ENCODE results near the gene FOSL2. TPM values are rescaled to one million over a fixed set of nuclear protein-coding genes. Genes with fewer than 3 reads are reported as not detected.

FOSL2 gene
- polyA plus RNA-seq, 3 donors, result 22.4 to 27.7 (median 27.5) TPM

DNA sequence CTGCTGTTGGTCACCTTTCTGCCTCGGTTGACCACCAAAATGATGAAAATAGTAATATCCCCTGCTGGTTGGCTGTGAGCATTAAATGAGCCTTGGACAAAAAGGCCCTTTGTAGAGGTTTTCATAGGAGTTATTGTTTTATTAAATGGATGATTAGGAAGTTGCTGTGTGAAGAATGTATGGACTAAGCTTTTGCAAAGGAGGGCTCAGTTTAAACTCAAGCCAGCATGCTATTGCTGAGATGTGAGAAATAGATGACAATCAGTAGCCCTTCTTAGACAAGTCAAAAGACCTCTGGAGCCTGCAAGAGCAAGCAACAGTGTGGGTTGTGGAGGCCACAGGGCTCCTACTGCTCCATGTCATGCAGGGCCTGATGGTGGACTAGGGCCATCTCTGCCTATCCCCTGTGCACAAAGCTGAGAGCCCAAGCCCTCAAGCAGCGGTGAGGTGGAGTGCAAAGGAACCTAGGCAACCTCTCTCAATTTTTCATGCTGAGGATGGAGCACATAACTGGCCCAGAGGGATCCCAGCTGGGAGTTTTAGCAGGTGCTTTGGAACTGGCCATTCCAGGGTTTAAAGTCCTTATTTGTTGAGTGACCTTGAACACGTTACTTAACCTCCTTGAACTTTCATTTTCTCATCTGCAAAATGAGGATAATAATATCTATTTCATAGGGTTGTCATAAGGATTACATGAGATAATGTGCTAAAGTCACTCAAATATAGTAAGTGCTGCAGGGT lies 37.1 kb downstream of the FOSL2 start:
- DNase-seq, result no peak

DNA sequence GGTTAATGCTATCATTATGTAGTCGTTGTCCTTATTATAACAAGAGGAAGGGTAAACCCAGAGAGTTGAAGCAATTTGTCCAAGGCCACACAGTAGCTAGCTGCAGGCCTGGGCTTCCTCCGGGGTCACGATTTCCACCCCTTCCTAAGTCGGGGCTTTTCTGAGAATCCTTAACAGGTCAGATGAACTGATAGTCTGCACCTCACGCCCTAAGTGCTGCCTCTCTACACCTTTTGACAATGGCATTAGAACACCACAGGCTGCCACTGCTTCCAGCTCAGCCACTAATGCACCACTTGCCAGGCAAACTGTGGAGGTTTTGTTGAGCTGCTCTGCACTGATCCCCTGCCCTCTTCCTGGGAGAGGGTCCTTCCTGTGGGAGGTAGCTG lies 37.7 kb downstream of the FOSL2 start:
- no peak for DNase-seq

DNA sequence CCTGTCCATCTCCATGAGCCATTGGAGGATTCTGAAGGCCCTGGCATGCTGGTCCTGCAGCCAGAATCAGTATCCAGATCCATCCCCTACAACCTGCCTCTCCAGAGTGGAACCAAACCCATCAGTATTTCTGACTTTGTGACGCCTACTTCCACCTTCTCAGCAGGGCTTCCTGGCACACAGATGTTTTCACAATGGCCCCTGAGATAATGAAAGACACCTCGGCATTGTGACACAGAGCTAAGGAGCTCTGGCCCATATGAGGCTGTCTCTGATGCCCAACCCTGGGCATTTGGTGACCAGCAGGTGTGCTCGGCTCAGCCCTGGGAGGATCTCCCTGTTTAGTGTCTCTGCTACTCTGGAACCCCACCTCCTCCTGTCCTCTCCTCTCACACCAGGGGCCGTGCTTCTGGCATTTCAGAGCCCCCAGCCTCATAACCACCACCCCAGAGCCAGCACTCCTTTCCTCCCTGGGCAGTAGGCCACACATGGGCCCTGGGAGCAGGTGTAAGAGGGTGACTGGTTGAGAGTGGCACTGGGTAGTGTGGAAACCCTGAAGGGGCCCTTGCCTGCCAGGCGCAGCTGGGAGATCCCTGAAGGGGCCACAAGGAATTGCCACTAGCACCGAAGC lies 38.2 kb downstream of the FOSL2 start:
- DNase-seq, result no peak

DNA sequence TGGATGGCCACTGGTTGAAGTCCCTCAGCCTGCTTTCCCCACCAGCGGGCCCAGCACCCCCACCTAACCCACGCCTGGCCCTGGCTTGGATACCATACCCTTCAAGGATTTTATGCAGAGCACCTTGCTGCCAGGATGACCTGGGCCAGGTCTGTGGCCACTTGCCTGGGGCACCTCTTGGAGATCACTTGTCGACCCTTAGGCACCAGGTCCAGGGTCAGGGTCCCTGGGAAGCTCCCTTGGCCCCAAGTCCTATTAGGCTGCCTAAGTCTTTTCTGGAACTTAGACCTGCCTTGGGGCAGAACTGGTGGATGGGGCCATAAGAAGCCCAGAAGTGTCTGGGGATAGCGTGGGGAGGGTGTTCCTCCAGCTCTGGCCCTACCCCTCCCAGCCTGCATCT lies 39.1 kb downstream of the FOSL2 start:
- DNase-seq, result no peak

DNA sequence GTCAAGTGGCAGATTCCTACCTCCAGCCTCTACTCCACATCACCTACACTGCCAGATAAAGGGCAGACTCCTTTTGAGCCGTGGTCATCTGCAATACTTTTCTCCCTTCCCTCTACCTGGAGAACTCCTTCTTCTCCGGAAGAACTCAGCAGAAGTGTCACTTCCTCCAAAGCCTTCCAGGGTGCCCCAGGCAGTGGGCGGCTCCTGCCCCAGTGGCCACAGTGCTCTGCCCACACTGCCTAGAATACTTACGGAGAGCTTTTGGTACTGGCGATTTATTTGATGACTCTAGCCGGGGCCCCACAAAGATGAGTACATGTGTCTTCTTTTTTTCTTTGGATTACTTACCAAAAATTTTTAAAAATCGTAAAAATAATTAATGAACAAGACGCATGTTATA lies 39.7 kb downstream of the FOSL2 start:
- no peak for DNase-seq

DNA sequence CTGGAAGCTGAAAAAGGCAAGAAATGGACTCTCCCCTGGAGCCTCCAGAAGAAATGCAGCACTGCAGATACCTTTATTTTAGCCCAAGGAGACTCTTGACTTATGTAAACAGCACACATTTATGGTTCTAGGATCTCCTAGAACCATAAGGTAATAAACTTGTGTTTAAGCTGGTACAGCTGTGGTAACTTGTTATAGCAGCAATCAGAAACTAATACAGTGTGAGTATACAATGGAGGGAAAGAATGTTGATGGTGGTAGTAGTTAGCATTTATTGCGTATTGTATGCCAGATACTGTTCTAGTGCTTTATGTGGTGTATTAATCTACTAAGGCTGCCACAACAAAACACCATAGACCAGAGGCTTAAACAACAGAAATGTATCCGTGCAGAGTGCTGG lies 40.6 kb downstream of the FOSL2 start:
- no peak for DNase-seq

DNA sequence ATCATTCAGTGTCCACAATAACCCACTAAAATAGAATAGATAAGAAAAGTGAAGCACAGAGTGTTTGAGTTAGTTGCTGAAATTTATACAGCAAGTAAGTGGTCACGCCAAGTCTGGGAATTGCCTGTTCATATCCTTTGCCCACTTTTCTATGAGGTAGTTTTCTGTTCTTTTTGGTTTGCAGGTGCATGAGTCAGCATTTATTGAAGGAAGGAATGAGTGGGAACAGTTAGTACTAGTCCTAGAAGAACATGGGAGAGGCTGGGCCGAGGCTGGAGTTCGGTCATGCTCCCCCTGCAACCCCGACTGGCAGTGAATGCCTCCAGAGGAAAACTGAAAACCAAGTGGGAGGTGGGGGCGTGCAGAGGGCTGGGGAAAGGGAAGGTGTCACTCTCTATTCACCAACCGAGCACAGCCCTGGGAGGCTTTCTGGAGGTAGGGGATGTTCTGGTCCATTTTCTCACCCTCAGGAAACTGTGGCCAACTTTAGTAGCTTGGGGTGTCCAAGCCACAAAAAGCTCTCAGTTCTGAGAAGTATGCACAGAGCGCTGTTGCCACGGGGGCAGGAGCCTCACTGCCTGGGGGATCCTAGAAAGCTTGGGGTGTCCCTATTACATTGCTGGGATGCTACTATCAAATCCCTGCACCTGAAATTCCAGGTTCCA lies 41.4 kb downstream of the FOSL2 start:
- no peak for DNase-seq

DNA sequence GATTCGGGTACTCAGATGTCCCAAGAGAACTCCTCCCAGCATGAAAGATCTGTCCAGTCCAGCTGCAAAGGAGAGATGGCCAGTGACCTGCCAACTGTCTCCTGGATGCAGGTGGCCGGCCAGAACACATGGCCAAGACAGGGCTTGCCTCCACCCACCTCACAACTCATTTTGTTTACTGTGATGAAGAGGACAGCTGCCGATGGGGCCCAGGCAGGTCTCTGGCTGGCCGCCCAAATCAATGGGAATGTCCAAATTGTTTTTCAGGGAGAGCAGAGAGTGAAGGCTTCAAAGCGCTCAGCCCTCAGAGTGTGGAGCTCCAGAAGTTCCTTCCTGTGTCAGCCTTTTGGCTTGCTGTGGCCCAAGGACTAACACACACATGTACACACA lies 41.9 kb downstream of the FOSL2 start:
- DNase-seq, result no peak

DNA sequence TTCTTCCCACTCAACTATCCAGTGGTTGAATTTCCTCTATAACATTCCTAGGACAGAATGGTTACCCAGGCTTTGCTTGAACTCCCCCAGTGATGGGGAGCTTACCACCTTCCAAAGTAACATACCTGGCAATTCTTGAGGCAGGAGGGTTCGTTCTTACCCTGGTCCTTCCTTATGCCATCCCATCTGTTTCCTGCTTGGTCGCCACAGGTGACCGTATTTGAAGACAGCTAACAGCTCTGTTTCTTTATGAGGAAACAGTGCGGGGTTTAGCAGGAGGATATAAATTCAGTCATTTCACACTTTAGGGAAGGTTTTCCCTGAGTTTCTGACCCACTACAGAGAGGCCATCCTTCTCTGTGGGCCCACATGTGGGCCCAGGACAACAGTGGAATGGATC lies 42.6 kb downstream of the FOSL2 start:
- no peak for DNase-seq

DNA sequence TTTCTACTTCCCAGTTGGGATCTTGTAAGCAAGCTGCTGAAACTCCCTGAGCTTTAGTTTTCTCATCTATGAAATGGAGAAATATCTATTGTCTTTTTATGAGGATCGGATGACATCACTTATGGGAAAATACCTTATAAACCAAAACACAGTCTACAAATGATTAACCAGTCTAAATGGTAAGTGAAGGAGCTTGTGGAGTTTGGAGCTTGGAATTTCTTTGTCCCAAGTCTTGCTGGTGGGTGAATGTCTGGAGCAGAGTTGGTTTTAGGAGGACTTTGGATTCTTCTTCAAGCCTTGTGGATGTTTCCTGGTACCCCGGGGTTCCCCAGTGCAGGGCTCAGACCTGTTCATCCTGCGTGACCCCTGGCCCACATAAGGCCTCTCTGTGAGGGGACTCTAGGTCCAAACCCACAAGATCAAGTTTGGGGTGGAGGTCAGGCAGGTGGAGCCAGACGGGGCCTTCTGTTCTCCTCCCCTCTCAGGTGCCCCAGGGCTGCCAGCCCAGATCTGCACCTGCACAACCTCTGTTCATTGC lies 43.2 kb downstream of the FOSL2 start:
- no peak for DNase-seq

DNA sequence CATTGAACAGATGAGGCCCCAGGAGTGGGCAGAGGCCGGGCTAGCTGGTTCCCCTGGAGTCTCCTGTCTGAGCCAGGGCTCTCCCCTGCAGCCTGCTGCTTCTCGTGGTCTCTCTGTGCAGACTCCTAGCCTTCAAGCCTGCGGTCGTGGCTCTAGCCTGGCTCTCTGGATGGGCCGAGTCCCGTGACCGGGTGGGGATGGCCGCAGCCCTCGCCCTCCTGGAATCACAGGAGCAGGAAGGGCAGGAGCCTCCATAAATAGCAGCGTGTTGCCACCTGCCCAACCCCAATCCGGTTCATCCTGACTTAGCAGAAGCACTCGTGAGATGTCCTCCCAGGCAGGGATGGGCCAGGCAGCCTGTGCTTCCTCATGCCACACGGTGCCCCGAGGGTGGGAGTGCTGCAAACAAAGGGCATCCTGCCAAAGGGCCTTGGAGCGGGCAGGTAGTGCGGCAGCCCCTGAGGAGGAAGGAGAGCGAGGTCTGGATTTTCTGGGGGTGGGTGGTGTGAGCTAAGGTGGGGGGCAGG lies 43.9 kb downstream of the FOSL2 start:
- no peak for DNase-seq

DNA sequence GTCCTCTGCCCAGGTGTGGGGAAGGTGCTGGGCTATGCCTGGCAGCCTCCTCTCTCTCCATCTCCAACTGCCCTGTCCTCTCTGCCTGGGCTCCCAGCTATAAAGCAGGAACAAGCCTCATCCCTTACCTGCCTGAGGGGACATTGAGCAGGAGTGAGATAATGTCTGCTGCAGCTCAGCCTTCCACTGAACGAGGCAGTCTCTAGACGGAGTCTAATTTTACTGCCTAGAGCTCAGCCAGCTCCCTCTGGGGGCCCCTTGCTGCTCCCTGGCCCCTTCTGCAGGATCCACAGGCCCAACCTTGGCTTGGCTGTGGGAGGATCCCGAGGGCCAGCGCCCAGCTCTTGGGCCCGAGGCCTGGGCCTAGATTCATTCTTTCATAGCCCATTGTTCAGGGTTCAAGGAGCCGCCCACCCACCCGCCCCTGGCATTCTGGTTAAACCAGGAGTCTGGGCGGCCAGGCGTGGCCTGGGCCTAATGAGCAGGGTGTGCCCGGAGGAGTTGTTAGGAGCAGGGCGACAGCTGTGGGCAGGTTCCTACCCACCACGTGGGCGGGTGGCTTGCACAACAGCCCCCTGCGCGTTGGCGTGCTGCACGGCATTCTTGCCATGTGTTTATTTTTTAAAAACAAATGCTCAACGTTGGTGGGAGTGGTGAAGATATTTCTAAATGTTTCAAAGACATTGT lies 44.6 kb downstream of the FOSL2 start:
- DNase-seq, result no peak

DNA sequence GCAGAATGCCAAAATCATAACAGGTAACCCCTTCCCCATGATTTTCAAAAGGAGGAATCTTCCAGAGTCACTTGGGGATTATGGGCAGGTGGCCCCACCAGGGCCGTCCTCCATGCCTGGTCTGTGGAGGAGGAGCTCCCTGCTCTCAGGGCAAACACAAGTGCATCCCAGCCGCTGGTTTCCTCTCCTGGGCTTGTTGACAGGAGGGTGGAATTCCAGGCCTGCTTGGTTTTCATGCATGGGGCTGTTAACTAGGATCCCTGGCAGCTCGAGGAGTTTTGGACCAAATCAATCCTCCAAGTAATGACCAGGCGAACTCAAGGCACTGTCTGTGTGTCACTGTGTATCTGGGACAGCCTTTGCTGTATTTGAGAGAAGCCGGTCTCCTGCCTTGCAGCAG lies 45.3 kb downstream of the FOSL2 start:
- DNase-seq, result no peak

DNA sequence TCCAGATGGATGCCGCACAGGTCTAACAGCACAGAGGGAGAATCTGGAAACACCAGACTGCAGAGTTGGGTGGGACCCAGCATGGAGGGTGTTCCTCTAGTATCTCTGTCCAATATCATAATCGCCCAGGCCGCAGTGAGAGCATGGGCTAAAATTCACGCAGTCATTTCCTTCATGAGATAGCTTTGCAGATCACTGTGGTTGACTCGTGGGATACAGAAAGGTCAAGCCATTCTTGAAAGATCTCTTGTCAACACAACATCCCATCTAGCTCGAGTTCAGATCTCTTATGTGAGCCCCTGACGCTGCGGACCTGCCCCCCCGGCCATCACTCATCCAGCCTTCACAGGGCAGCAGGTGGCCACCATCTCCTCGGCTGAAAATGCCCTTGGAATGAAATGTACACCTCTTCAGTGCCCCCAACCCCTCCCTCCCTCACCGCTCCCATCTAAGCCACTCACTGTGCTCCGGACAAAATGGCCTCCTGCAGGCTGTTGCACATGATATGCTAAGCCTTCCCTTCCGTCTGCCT lies 45.9 kb downstream of the FOSL2 start:
- DNase-seq, result no peak

DNA sequence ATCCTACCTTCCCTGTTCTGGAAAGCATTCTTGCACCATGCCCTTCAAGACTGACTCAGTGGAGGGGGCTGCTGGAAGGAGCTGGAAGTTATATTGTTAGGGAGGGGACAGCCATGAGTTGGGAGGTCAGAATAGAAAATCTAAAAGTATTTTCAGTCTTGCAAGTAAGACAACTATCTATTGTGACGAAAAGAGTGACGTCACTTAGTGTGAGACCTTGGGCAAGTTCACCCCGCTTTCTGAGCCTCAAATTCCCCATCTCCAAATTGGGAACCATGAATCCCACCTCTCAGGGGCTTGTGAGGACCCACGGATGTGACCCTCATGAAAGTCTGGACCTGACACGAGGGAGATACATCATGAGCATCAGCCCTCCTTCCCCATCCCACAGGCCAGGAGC lies 46.5 kb downstream of the FOSL2 start:
- DNase-seq, result no peak

DNA sequence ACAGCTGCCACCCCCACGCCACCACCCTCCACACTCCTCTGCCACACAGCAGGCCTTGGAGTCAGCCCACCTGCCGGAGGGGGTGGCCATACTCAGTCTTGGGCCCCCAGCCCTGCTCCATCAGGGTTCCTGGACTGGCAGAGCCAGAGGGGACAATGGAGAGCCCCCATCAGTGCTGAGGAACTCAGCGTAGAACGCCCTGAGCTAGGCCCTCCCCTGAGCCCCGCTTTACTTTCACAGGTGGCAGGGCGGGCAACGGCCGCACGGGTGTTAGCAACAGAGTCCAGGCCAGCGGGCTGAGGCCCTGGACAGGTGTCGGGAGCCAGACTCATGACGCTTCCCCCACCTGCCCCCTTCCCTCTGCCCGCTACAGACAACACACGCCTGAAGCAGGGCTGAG lies 47.1 kb downstream of the FOSL2 start:
- no peak for DNase-seq

DNA sequence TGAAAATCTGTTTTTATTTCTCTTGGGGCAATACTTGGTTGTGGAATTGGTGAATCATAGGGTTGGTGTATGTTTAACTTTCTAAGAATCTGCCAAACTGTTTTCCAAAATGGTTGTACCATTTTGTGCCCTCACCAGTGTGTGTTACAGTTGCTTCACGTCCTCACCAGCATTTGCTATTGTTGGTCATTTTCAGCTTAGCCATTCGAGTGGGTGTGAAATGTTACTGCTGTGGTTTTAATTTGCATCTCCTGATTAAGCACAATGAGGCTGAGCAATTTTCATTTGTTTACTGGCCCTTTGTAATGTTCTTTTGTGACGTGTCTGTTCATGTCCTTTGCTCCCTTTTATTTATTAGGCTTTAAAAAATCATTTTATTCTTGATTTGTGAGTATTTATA lies 49.7 kb downstream of the FOSL2 start:
- no peak for DNase-seq

DNA sequence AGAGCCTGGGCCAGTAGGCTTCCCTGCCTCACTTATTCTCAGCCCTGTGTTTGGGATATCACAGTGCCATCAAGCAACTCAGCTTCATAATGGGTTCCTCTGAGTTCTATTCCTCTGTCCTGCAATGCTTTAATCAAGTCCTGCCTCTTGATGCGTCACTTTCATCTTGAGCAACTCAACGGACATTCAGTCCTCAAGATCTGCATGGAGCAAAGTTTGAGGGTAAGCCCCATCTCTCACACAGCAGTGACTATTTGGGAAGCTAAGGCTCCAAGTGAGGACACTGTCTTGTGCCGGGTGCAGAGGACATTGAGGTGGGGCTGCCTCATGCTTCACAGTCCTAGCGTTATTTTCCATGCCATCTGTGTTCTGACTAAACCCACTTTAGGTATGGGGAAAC lies 52.3 kb downstream of the FOSL2 start:
- no peak for DNase-seq

DNA sequence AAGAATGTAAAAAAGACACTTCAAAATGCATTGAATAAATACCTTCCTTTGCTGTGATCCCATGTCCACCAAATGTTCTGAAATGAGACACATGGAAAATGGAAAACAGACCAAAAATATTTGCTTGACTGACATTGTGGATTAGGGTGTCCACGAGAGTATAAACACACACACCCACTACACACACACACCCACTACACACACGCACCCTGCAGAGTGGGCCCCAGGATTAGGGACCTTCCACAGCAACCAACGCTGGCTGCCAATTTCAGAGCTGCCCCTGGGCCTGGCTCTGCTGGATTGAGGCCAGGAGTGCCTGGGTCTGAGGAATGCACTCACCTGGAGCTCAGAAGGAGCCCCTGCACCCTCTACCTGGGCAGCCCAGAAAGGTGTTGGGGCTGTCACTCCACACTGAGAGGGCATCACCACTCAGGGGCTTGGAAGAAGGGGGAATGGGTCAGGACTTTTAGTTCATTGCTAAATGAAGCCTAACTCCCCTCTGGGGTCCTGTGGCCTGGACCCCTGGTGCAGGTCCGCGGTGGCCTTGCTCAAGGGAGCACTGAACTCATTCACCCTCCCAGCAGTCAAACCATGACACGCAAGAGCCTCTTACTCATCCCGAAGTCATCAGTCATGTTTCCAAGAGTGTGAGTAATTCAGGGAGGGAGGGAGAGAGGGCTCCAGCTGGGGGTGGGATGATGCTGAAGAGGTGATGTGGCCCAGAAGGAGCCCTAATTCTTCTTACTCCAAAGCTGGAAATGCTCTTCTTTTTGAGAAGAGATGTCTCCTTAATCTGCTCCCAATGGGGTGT lies 53.0 kb downstream of the FOSL2 start:
- no peak for DNase-seq

DNA sequence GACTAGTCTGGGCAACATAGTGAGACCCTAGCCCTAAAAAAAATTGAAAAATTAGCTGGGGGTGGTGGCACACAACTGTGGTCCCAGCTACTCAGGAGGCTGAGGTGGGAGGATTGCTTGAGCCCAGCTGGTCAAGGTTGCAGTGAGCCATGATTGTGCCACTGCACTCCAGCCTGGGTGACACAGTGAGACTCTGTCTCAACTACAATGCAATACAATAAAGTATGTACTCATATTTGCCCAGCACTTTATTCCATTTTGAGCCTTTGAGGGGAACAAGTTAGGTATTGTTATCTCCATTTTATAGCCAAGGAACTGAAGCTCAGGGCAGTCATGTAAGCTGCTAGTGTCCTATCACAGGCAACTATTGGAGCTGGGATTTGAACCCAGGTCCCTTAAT lies 53.9 kb downstream of the FOSL2 start:
- DNase-seq, result no peak

DNA sequence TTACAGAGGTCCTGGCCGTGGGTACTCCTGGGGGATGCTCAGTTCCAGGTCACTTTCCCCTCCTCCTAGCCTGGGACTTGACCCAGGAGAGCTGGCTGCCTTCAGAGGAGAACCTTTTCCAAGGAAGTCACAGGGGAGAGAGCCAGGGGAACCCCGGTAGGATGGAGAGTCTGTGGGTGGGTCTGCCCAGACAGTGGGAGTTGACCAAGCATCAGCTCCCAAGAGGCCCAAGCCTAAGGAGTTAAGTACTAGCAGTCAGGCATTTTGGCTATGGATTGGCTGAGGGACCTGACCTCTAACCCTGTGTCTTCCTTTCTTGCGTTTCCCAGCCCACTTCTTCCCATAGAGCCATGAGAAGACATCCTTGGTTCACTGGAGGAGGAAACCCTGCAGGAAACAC lies 54.4 kb downstream of the FOSL2 start:
- no peak for DNase-seq
